Left lung (tissue), 10 donors: Measurements from ENCODE around the gene KRTAP10-1. TPM values are rescaled to one million over a fixed set of nuclear protein-coding genes. Genes with fewer than 3 reads are reported as not detected.
A peak's percentile ranks its signal among the peaks of the same experiment; 100 is the strongest.

Experiments used
- ATAC-seq: fragments of 200-7000 bp; cut with Tn5 transposase; one replicate; pipeline ENCODE4 v1.9.1; 2020; ENCODE audit warnings: moderate library complexity
- DNase-seq, 4 donors: peaks; one replicate each; pipeline ENCODE4 v3.0.0-alpha.2; 2013 to 2020
- H3K27ac ChIP-seq, 2 donors: fragments of 200-600 bp; sonication (generic) in 1 of 2; one replicate each; pipeline versions ENCODE4 v1.5.0 to v1.8.0; 2020 to 2021
- H3K27me3 ChIP-seq, 2 donors: fragments of 200-600 bp; sonication (generic) in 1 of 2; one replicate each; pipeline versions ENCODE4 v1.5.0 to v1.8.0; 2020 to 2021
- H3K36me3 ChIP-seq, 2 donors: fragments of 200-600 bp; sonication (generic) in 1 of 2; one replicate each; pipeline versions ENCODE4 v1.5.0 to v1.8.0; 2020 to 2021
- H3K4me1 ChIP-seq, 2 donors: fragments of 200-600 bp; one replicate each; pipeline ENCODE4 v1.8.0; 2021
- H3K4me3 ChIP-seq, 2 donors: fragments of 200-600 bp; sonication (generic) in 1 of 2; one replicate each; pipeline versions ENCODE4 v1.5.0 to v1.8.0; 2020 to 2021; ENCODE audit warnings: mild to moderate bottlenecking in 1 of 2
- H3K9me3 ChIP-seq, 2 donors: fragments of 200-600 bp; sonication (generic) in 1 of 2; one replicate each; pipeline versions ENCODE4 v1.5.0 to v1.8.0; 2020 to 2021
- intact Hi-C, 2 donors: fragments of 100-400 bp; cut with DNase I; formaldehyde crosslinking; loops; one replicate each; pipeline versions ENCODE4 v1.11.2 to v1.14.2; 2022
- polyA plus RNA-seq, 6 donors: library from polyadenylated mRNA; unstranded; fragments of 120-200 nt; gene quantifications; one replicate each; pipeline ENCODE4 v1.2.1, GENCODE V29; 2013; ENCODE audit not compliant: insufficient read length in 6 of 6
- total RNA-seq, 2 donors: library from RNA; stranded (reverse); fragmentation: NEBNext Ultra II Directional; extraction: Animal tissue kit (Norgen Biotek cat#: 25700); gene quantifications; one replicate each; pipeline ENCODE4 v1.2.1, GENCODE V29; 2021
- TF ChIP-seq, protein P1 (sequence below), 2 donors: fragments of 200-600 bp; sonication (generic) in 1 of 2; IDR thresholded peaks; one replicate each; pipeline versions ENCODE4 v1.5.0 to v1.8.0; 2021; ENCODE audit warnings: antibody characterized with exemption in 2 of 2
- donor health status: DM: no; HTN: yes; CAD: no.
- donor health status: DM: no; HTN: no; CAD: no.

Gene KRTAP10-1
- total and polyA plus RNA-seq, 8 donors, result not detected

DNA sequence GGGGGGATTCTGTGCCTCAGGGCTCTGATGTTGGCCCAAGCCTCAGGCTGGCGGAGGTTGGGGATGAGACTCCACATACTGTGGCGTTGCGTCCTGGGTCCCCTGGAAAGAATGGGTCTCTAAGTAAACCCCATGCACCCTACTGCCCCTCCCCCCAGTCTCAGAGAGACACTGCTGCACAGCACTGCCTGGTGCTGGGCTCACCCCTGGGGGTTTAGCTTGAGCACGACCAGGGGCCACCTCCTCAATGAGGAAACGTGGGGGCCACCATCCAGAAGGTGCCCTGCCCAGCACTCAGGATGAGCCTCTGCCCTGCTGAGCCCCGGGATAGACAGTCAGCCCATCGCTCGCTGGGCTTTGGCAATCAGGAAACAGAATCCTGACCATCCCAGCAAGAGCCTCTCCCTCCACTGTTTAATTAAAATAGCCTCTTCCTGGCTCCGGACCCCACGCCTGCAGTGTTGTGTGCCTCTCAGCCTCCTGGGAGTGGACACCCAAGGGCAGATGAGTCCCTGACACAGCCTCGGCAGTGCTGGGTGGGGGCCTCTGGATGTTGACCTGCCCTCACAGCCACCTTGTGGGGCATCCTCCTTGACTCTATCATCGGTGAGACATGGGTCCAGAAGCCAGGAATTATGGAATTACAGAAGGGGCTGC lies 30.0 kb upstream of the KRTAP10-1 start:
- intact Hi-C loops, result no loop called here
- H3K4me1 ChIP-seq, result no peaks in the 10 kb centered on the region
- ATAC-seq, result no peak
- peak in 1 of 4 donors; percentile 55 for DNase-seq
- TF ChIP-seq, protein P1, sequence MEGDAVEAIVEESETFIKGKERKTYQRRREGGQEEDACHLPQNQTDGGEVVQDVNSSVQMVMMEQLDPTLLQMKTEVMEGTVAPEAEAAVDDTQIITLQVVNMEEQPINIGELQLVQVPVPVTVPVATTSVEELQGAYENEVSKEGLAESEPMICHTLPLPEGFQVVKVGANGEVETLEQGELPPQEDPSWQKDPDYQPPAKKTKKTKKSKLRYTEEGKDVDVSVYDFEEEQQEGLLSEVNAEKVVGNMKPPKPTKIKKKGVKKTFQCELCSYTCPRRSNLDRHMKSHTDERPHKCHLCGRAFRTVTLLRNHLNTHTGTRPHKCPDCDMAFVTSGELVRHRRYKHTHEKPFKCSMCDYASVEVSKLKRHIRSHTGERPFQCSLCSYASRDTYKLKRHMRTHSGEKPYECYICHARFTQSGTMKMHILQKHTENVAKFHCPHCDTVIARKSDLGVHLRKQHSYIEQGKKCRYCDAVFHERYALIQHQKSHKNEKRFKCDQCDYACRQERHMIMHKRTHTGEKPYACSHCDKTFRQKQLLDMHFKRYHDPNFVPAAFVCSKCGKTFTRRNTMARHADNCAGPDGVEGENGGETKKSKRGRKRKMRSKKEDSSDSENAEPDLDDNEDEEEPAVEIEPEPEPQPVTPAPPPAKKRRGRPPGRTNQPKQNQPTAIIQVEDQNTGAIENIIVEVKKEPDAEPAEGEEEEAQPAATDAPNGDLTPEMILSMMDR (IDR thresholded peaks at IDR 0.05), result no peak
- no peaks in the 10 kb centered on the region for H3K36me3 ChIP-seq
- no peak overlapping the region for H3K27ac ChIP-seq
- peaks cover 0 to 36% of the 10 kb centered on the region in 2 donors for H3K27me3 ChIP-seq
- no peaks in the 10 kb centered on the region for H3K9me3 ChIP-seq
- H3K4me3 ChIP-seq, result no peak overlapping the region

DNA sequence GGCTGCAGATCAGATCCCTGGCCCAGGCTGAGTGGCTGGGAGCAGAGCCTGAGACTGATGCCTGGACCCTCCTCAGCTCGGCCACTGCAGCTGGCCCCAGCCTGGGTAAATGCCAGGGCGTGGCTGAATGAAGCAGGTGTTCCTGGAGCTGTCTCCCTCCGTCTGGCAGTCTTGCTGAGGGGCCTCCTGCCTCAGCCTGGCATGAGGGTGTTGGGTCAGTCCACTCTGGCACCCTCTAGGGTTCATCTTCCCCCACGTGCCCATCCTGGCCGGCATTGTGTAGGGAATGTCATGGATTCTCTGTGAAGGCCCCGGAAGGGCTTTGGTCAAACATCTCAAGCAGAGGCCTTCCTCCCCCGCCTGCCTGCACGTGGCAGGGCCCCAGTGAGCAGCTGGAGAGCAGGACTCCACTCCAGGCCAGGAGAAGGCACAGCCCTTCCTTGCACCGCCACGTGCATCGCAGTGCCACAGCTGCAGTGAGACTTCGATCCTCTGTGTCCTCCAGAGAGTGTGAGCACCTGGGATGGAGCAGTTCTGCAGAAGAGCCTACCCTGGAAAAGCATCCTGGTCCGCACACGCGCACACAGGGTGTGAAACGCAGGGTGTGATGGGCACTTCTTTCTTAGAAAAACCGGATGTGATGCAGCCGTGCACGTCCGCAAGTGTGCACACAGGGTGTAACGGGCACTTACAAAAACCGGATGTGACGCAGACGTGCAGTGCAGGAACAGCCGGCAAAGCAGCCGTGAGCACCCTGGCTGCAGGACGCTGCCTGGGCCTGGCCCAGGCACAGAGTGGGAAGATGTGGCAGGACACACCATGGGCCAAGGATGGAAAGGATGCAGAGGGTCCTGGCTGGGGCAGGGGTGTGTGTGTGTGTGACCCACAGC lies 28.9 kb upstream of the KRTAP10-1 start:
- no peak for ATAC-seq
- H3K27me3 ChIP-seq, result peaks cover 0 to 26% of the 10 kb centered on the region in 2 donors

DNA sequence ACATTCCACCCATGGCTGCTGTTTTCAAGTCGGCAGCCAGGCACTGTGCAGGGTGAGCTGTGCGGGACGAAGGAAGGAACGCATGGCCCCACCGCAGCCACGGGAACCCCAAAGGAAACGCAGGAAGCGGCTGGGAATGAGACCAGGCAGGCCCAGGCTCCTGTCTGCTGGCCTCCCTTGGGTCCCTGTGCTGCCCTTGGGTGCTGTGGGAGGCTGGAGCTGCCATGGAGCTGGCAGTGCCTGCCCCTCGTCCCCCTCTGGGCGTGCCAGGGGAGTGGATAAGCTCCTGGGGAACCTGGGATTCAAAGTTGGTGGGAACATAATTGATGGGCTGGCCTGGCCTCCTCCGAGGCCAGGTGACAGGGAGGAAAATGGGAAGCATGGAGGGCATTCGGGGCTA lies 28.3 kb upstream of the KRTAP10-1 start:
- ATAC-seq, result no peak
- H3K36me3 ChIP-seq, result no peaks in the 10 kb centered on the region
- intact Hi-C loops, result no loop called here
- no peak overlapping the region for H3K4me3 ChIP-seq
- peaks cover 0 to 22% of the 10 kb centered on the region in 2 donors for H3K27me3 ChIP-seq
- H3K4me1 ChIP-seq, result no peaks in the 10 kb centered on the region
- H3K9me3 ChIP-seq, result no peaks in the 10 kb centered on the region
- peak in 1 of 4 donors; percentile 70 for DNase-seq
- H3K27ac ChIP-seq, result no peak overlapping the region
- TF ChIP-seq, protein P1 (IDR thresholded peaks at IDR 0.05), result no peak

More for the DNA sequence above, 28.9 kb upstream of the KRTAP10-1 start:
- TF ChIP-seq, protein P1 (IDR thresholded peaks at IDR 0.05), result no peak
- Histone ChIP-seq H3K4me1 (no peaks in the 10 kb centered on the region), H3K4me3 (no peak overlapping the region), H3K9me3 (no peaks in the 10 kb centered on the region), H3K36me3 (no peaks in the 10 kb centered on the region), H3K27ac (no peak overlapping the region)
- intact Hi-C loops, result no loop called here
- DNase-seq, result peak in 1 of 4 donors; percentile 47

DNA sequence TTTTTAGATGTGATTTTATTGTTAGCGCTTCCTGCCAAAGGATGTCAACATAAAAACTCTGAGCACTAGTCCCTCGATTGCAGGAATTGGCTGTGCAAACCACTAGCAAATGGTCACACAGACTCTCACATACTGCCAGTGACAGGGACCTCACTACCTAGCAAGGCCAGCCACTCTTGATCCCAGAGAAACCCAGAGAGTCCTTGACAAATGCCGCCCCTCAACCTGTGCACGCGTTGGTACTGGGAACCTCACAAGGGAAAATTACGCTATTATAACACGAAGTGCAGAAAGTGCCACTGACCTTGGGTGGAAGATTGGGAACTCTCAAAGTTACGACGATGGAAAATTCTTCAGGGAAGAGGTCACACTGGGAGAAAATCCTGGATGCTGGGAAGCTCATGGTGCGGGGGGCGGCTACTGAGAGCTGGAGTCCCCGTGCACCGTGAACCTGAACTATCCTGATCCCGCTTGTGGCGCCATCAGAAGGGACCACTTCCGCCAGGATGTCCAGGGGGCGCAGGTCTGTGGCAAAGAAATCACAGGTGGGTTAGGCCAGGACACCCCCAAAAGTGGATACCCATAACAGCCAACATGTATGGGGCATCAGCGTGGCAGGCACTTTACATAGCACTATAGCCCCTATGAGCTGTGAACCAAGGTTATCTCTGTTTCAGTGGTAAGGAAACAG lies 27.6 kb upstream of the KRTAP10-1 start:
- peaks cover 0 to 19% of the 10 kb centered on the region in 2 donors for H3K27me3 ChIP-seq
- no peaks in the 10 kb centered on the region for H3K4me1 ChIP-seq
- DNase-seq, result peak in 1 of 4 donors; percentile 39
- H3K27ac ChIP-seq, result no peak overlapping the region
- no peak overlapping the region for H3K4me3 ChIP-seq
- no peak for ATAC-seq
- TF ChIP-seq, protein P1 (IDR thresholded peaks at IDR 0.05), result no peak
- intact Hi-C loops, result no loop called here
- H3K9me3 ChIP-seq, result no peaks in the 10 kb centered on the region
- no peaks in the 10 kb centered on the region for H3K36me3 ChIP-seq
